Measurements from ENCODE around the gene CTNNAL1. TPM values are rescaled to one million over a fixed set of nuclear protein-coding genes. Genes with fewer than 3 reads are reported as not detected.

The CTNNAL1 gene
- total RNA-seq, 1 donor from 2014 or later = 36.0 TPM

- TF ChIP-seq CTCF (conservative IDR thresholded peaks at IDR 0.05) = no peak
- DNase-seq (ENCODE audit: extremely low spot score, unreplicated experiment) = no peak
- Mint-ChIP-seq H3K4me1 (ENCODE audit: unreplicated experiment) (no peaks in the 10 kb centered on the region), H3K9me3 (no peaks in the 10 kb centered on the region), H3K27ac (no peak overlapping the region), H3K27me3 (no peaks in the 10 kb centered on the region), H3K4me3 (no peak overlapping the region), H3K36me3 (peaks cover 53% of the 10 kb centered on the region)
Observed at GRCh38 chr9:108894225-108894997, 118.9 kb downstream of the CTNNAL1 start.

Small RNAs within 50 kb of the gene (microRNA-seq; reads per million reads assigned to microRNA genes)
- gene MIR32 = 689 reads per million, percentile 80 among the genes with 10 or more reads in this experiment

Other genes with a start within 250 kb of the CTNNAL1 start
- gene ACTL7B, start 157.5 kb downstream of the CTNNAL1 start, total RNA-seq (ENCODE audit: low replicate concordance) = not detected in 2 replicates
- gene ACTL7A, start 151.2 kb downstream of the CTNNAL1 start, total RNA-seq (ENCODE audit: low replicate concordance) = not detected in 2 replicates
- gene ELP1, start 79.4 kb downstream of the CTNNAL1 start, total RNA-seq (ENCODE audit: low replicate concordance) = 42.5 and 45.8 TPM in 2 replicates
- gene ABITRAM, start 79.1 kb downstream of the CTNNAL1 start, total RNA-seq (ENCODE audit: low replicate concordance) = 19.4 and 21.7 TPM in 2 replicates
- 44.4 and 49.2 TPM in 2 replicates for gene TMEM245, start 106.4 kb upstream of the CTNNAL1 start, total RNA-seq (ENCODE audit: low replicate concordance)
- 5.9 and 7.2 TPM in 2 replicates for gene FRRS1L, start 153.8 kb upstream of the CTNNAL1 start, total RNA-seq (ENCODE audit: low replicate concordance)

Data from type B pancreatic cell (in vitro differentiated cells).